Cardiac muscle cell (in vitro differentiated cells and primary cell): Measurements from ENCODE around the gene MYMK. TPM values are rescaled to one million over a fixed set of nuclear protein-coding genes. Genes with fewer than 3 reads are reported as not detected.
A peak's percentile ranks its signal among the peaks of the same experiment; 100 is the strongest.

ENCODE experiments used
- DNase-seq, 2 donors: peaks; one replicate each; pipeline versions ENCODE4 v3.0.0 to v3.0.0-alpha.2; 2010 to 2017; ENCODE audit warnings: low read depth in 1 of 2, low spot score in 1 of 2
- H3K27ac ChIP-seq: fragments of 200-600 bp; sonication (generic); 2 replicates; pipeline ENCODE4 v1.5.1; 2016
- H3K27me3 ChIP-seq: fragments of 200-600 bp; sonication (generic); 2 replicates; pipeline ENCODE4 v1.6.0; 2016; ENCODE audit warnings: control low read depth
- H3K36me3 ChIP-seq: fragments of 200-600 bp; sonication (generic); 2 replicates; pipeline ENCODE4 v1.5.1; 2016; ENCODE audit warnings: control low read depth
- H3K4me1 ChIP-seq: fragments of 200-600 bp; sonication (generic); 2 replicates; pipeline ENCODE4 v1.8.1; 2017; ENCODE audit warnings: low read depth, mild to moderate bottlenecking, mixed run types
- H3K4me3 ChIP-seq: fragments of 200-600 bp; sonication (generic); 2 replicates; pipeline ENCODE4 v1.5.1; 2016; ENCODE audit warnings: mild to moderate bottlenecking
- H3K9me3 ChIP-seq: fragments of 200-600 bp; sonication (generic); 2 replicates; pipeline ENCODE4 v1.5.1; 2017; ENCODE audit warnings: low read depth, mild to moderate bottlenecking, control low read depth
- CTCF ChIP-seq: IDR thresholded peaks from 2 replicates; pipeline ENCODE4 v1.5.1; 2012; ENCODE audit warnings: low read depth, mild to moderate bottlenecking, low read length
- polyA plus RNA-seq: library from polyadenylated mRNA; unstranded; fragments of >200 nt; fragmentation: Nextera tagmentation; extraction: Ambion mirVana; gene quantifications from 2 replicates; pipeline ENCODE4 v1.2.1, GENCODE V29; 2016
- total RNA-seq: library from RNA; depleted of rRNA; stranded (reverse); fragments of >200 nt; gene quantifications from 2 replicates; pipeline ENCODE4 v1.2.3, GENCODE V29; 2016

Gene MYMK
- total and polyA plus RNA-seq, 2 experiments from 2014 or later = not detected

DNA sequence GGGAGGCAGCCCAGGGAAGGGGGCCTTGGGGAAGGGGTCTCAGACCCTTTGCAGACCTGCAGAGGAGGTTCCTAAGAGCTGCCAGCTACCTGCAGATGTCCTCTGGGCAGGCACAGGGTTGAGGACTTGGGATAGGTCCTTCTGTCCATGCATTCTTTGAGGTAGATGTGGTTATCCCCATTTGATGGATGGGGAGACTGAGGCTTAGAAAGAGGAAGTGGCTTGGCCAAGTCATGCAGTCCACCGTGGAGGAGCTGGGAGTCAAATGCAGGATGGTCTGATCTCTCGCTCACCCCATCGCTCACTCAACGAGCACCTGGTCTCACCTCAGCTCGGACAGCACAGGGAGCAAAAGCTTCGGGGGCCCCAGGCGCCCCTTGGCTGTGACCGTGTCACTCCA is 30.0 kb upstream of the MYMK start:
- DNase-seq = no peak
- no peak overlapping the region for H3K4me3 ChIP-seq
- H3K9me3 ChIP-seq = no peaks in the 10 kb centered on the region
- no peaks in the 10 kb centered on the region for H3K36me3 ChIP-seq
- peaks cover 62% of the 10 kb centered on the region for H3K4me1 ChIP-seq
- no peak for TF ChIP-seq CTCF
- H3K27me3 ChIP-seq = no peaks in the 10 kb centered on the region
- no peak overlapping the region for H3K27ac ChIP-seq

- Histone ChIP-seq H3K4me1 (peaks cover 56% of the 10 kb centered on the region), H3K27ac (no peak overlapping the region), H3K27me3 (no peaks in the 10 kb centered on the region), H3K9me3 (no peaks in the 10 kb centered on the region), H3K4me3 (no peak overlapping the region), H3K36me3 (no peaks in the 10 kb centered on the region)
- DNase-seq = no peak
- no peak for TF ChIP-seq CTCF
These were observed 29.4 kb upstream of the MYMK start for GRCh38 chr9:133553973-133554713.

GRCh38 chr9:133553123-133553522 is 28.4 kb upstream of the MYMK start:
- Histone ChIP-seq H3K4me3 (no peak overlapping the region), H3K36me3 (no peaks in the 10 kb centered on the region), H3K27me3 (no peaks in the 10 kb centered on the region), H3K4me1 (peaks cover 46% of the 10 kb centered on the region), H3K27ac (no peak overlapping the region), H3K9me3 (no peaks in the 10 kb centered on the region)
- DNase-seq = no peak
- no peak for TF ChIP-seq CTCF

DNA sequence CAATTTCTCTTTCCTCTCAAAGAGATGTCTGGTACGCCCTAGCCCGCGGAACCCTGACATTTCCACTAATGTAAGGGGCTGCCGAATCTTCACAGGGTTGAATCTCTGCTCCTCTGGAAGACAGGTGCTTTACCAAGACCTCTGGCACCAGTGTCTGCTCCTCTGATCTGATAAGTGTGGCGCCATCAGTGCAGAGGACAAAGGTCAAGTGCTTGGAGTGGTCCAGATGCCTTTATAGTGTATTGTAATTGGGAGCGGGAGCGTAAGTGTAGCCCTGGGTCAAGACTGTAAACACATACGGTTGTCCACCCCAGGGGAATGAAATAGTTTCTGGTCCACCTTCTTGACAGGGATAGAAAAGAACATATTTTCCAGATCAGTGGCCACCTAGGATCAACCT is 27.5 kb upstream of the MYMK start:
- no peak for TF ChIP-seq CTCF
- Histone ChIP-seq H3K4me3 (no peak overlapping the region), H3K27ac (peak overlapping the region; percentile 41), H3K27me3 (no peaks in the 10 kb centered on the region), H3K9me3 (no peaks in the 10 kb centered on the region), H3K4me1 (peaks cover 40% of the 10 kb centered on the region), H3K36me3 (no peaks in the 10 kb centered on the region)
- DNase-seq = no peak

GRCh38 chr9:133551446-133551845 is 26.7 kb upstream of the MYMK start:
- no peak overlapping the region for H3K27ac ChIP-seq
- peaks cover 32% of the 10 kb centered on the region for H3K4me1 ChIP-seq
- no peak overlapping the region for H3K4me3 ChIP-seq
- H3K9me3 ChIP-seq = no peaks in the 10 kb centered on the region
- no peak for TF ChIP-seq CTCF
- no peaks in the 10 kb centered on the region for H3K27me3 ChIP-seq
- DNase-seq = no peak
- H3K36me3 ChIP-seq = no peaks in the 10 kb centered on the region
